HepG2 (cell line): ENCODE data around the gene IKBKE. TPM values are rescaled to one million over a fixed set of nuclear protein-coding genes. Genes with fewer than 3 reads are reported as not detected.

Source experiments
- ATAC-seq: fragments of 200-7000 bp; cut with Tn5 transposase; 3 replicates; pipeline ENCODE4 v1.9.1; 2020; ENCODE audit warnings: mild to moderate bottlenecking, moderate library complexity
- BruUV-seq: library from RNA; stranded (reverse); fragments of 400-500 nt; replicated peaks from 2 replicates; lab custom pipeline; 2021; lab: Mats Ljungman, UMichigan
- CTCF ChIA-PET: fragments of 300-600 bp; formaldehyde crosslinking; extraction: SDS; loops from one replicate; lab custom pipeline; 2021; ENCODE audit warnings: low total read pairs, inconsistent platforms, low intra/inter-chr PET ratio; lab: Yijun Ruan, JAX
- POLR2A ChIA-PET: fragments of 350-600 bp; sonication (Branson Sonifier 250); formaldehyde crosslinking; loops from one replicate; lab custom pipeline; 2020; ENCODE audit warnings: antibody characterized with exemption, inconsistent platforms; lab: Yijun Ruan, JAX
- DNase-seq: peaks from one replicate; pipeline ENCODE4 v3.0.0-alpha.2; 2015; ENCODE audit warnings: low spot score
- FAIRE-seq: peaks from 3 replicates; lab custom pipeline; 2011; peaks lifted over from hg19 to GRCh38; lab: Jason Lieb, UNC
- H2AFZ ChIP-seq: one replicate; pipeline ENCODE4 v1.6.1; 2011; ENCODE audit warnings: low read length, inconsistent platforms
- H3K27ac ChIP-seq: fragments of 300-600 bp; 3 replicates; pipeline ENCODE4 v1.8.0; 2011; ENCODE audit warnings: mixed run types, mild to moderate bottlenecking, mixed read lengths, low read length, inconsistent platforms; ENCODE audit not compliant: insufficient read depth; ENCODE audit errors: extremely low read length
- H3K27me3 ChIP-seq, 2 experiments: fragments of 200-600 bp in 1 of 2; 2 replicates in 1 of 2; 3 replicates in 1 of 2; pipeline versions ENCODE4 v1.6.0 to v1.8.0; 2011; ENCODE audit warnings: low read length in 2 of 2, mild to moderate bottlenecking in 2 of 2, moderate library complexity in 2 of 2, inconsistent platforms in 1 of 2; ENCODE audit not compliant: insufficient read depth in 2 of 2, control insufficient read depth in 1 of 2
- H3K36me3 ChIP-seq, 2 experiments: fragments of 200-600 bp in 1 of 2; replicated peaks in 1 of 2; 2 replicates in 1 of 2; 3 replicates in 1 of 2; pipeline versions ENCODE4 v1.5.1 to v1.8.0; 2011; ENCODE audit warnings: low read length in 2 of 2, inconsistent platforms in 1 of 2; ENCODE audit not compliant: insufficient read depth in 2 of 2, control insufficient read depth in 1 of 2
- H3K4me1 ChIP-seq: 2 replicates; pipeline ENCODE4 v1.5.1; 2012; ENCODE audit warnings: low read length, inconsistent platforms; ENCODE audit not compliant: insufficient read depth
- H3K4me2 ChIP-seq: 2 replicates; pipeline ENCODE4 v1.6.0; 2011; ENCODE audit warnings: low read depth, low read length, inconsistent platforms
- H3K4me3 ChIP-seq, 3 experiments: fragments of 200-600 bp in 1 of 3; sonication (generic), shearing (Covaris generic) in 1 of 3; replicated peaks in 1 of 3; 2 replicates each; pipeline ENCODE4 v1.5.1; 2011 to 2016; ENCODE audit warnings: low read length in 3 of 3, inconsistent platforms in 2 of 3, low read depth in 2 of 3, mild to moderate bottlenecking in 2 of 3, control low read depth in 1 of 3, mixed read lengths in 1 of 3; ENCODE audit not compliant: insufficient read depth in 1 of 3
- H3K79me2 ChIP-seq: one replicate; pipeline ENCODE4 v1.6.1; 2011; ENCODE audit warnings: low read length, inconsistent platforms; ENCODE audit not compliant: insufficient read depth
- H3K9ac ChIP-seq: 2 replicates; pipeline ENCODE4 v1.6.0; 2011; ENCODE audit warnings: mild to moderate bottlenecking, low read depth, low read length, inconsistent platforms; ENCODE audit not compliant: insufficient read depth
- H3K9me3 ChIP-seq: 2 replicates; pipeline ENCODE4 v1.5.1; 2012; ENCODE audit warnings: mild to moderate bottlenecking, low read length
- H4K20me1 ChIP-seq: 2 replicates; pipeline ENCODE4 v1.6.0; 2011; ENCODE audit warnings: inconsistent platforms, mild to moderate bottlenecking, low read length, moderate library complexity; ENCODE audit not compliant: insufficient read depth
- CENPT ChIP-seq: sonication (generic); formaldehyde crosslinking; IDR thresholded peaks from 2 replicates; pipeline ENCODE4 v1.8.0; 2022; ENCODE audit warnings: low read depth, mild to moderate bottlenecking, moderate library complexity, missing genetic modification reagents
- HOXD1 ChIP-seq: sonication (generic); formaldehyde crosslinking; IDR thresholded peaks from 2 replicates; pipeline ENCODE4 v1.5.0; 2020; ENCODE audit warnings: missing genetic modification reagents
- IKZF5 ChIP-seq: IDR thresholded peaks from 2 replicates; pipeline ENCODE4 v1.6.1; 2018; ENCODE audit warnings: missing genetic modification reagents, mild to moderate bottlenecking, missing compliant biosample characterization
- MBD4 ChIP-seq: IDR thresholded peaks from 2 replicates; pipeline ENCODE4 v1.6.1; 2012; ENCODE audit warnings: low read length, inconsistent platforms, borderline replicate concordance
- U2AF2 ChIP-seq: fragments of 200-400 bp; formaldehyde crosslinking; IDR thresholded peaks from 2 replicates; pipeline ENCODE4 v1.6.1; 2017; ENCODE audit warnings: low read depth, mild to moderate bottlenecking, low read length
- ZBTB2 ChIP-seq: sonication (generic); formaldehyde crosslinking; IDR thresholded peaks from 2 replicates; pipeline ENCODE4 v1.8.0; 2022; ENCODE audit warnings: low read depth, missing genetic modification reagents
- ZEB1 ChIP-seq: IDR thresholded peaks from 2 replicates; pipeline ENCODE4 v1.6.1; 2012; ENCODE audit warnings: mild to moderate bottlenecking, low read depth, inconsistent platforms; ENCODE audit not compliant: insufficient replicate concordance
- ZNF513 ChIP-seq: sonication (generic); formaldehyde crosslinking; conservative IDR thresholded peaks from 2 replicates; pipeline ENCODE4 v1.5.0; 2020; ENCODE audit warnings: missing genetic modification reagents
- in situ Hi-C: cut with HindIII; loops from 2 replicates; pipeline ENCODE4 v1.10.0; 2017; ENCODE audit warnings: low pct_unique_long_range_greater_than_20kb; ENCODE audit not compliant: extremely low pct_ligation_motif_present
- intact Hi-C: fragments of 100-400 bp; cut with micrococcal nuclease; formaldehyde crosslinking; loops from one replicate; pipeline ENCODE4 v1.10.0; 2022; ENCODE audit not compliant: unreplicated experiment
- polyA plus RNA-seq, 8 experiments: library from polyadenylated mRNA; depleted of rRNA in 3 of 8; stranded (reverse) in 7 of 8; unstranded in 1 of 8; fragments of >200 nt; fragmentation: Illumina TruSeq in 4 of 8; extraction: Trizol in 4 of 8; gene quantifications; 2 replicates each; pipeline versions ENCODE4 v1.2.1 to v1.2.3, GENCODE V29; 2011 to 2016; ENCODE audit warnings: low read depth in 4 of 8, missing spikeins in 1 of 8, mixed read lengths in 1 of 8; ENCODE audit not compliant: insufficient read depth in 1 of 8
- total RNA-seq, 5 experiments: library from RNA; depleted of rRNA; stranded (reverse); fragments of >200 nt; fragmentation: Illumina TruSeq; extraction: Trizol; gene quantifications; 2 replicates each; pipeline ENCODE4 v1.2.3, GENCODE V29; 2016; ENCODE audit warnings: low read depth in 1 of 5
- TF ChIP-seq, protein P1 (sequence below): sonication (generic); formaldehyde crosslinking; IDR thresholded peaks from 2 replicates; pipeline ENCODE4 v1.5.0; 2020; ENCODE audit warnings: missing genetic modification reagents, mild to moderate bottlenecking, borderline replicate concordance
- TF ChIP-seq, protein P2 (sequence below): sonication (generic); formaldehyde crosslinking; IDR thresholded peaks from 2 replicates; pipeline ENCODE4 v1.9.0; 2021; ENCODE audit warnings: missing genetic modification reagents, mild to moderate bottlenecking, borderline replicate concordance
- TF ChIP-seq, protein P3 (sequence below): IDR thresholded peaks from 2 replicates; pipeline ENCODE4 v1.6.1; 2016; ENCODE audit warnings: missing compliant biosample characterization, missing genetic modification reagents, borderline replicate concordance

IKBKE gene
- total and polyA plus RNA-seq, 2 of the 13 experiments (the other 11 are each of a cell fraction or from before 2014, with no cell fraction given): 4.5 to 5.8 TPM

- no peak for ATAC-seq
- Histone ChIP-seq H4K20me1 (no peaks in the 10 kb centered on the region), H3K9ac (no peak overlapping the region), H3K4me2 (no peak overlapping the region), H3K36me3 (peaks cover 24 to 84% of the 10 kb centered on the region in 2 experiments), H3K79me2 (no peaks in the 10 kb centered on the region), H3K27me3 (no peaks in the 10 kb centered on the region), H3K4me3 (no peak overlapping the region), H3K27ac (no peak overlapping the region), H3K9me3 (no peaks in the 10 kb centered on the region), H2AFZ (no peak overlapping the region), H3K4me1 (no peaks in the 10 kb centered on the region)
- intact Hi-C loops: no loop called here
- no peak for FAIRE-seq
- ChIA-PET POLR2A (no interaction called here), CTCF (no interaction called here)
- in situ Hi-C loops: no loop called here
- DNase-seq: no peak
- BruUV-seq: no TSS peak
- TF ChIP-seq ZEB1: no peak
- TF ChIP-seq CENPT (CRISPR knock-in tag): no peak
- TF ChIP-seq, protein P1, sequence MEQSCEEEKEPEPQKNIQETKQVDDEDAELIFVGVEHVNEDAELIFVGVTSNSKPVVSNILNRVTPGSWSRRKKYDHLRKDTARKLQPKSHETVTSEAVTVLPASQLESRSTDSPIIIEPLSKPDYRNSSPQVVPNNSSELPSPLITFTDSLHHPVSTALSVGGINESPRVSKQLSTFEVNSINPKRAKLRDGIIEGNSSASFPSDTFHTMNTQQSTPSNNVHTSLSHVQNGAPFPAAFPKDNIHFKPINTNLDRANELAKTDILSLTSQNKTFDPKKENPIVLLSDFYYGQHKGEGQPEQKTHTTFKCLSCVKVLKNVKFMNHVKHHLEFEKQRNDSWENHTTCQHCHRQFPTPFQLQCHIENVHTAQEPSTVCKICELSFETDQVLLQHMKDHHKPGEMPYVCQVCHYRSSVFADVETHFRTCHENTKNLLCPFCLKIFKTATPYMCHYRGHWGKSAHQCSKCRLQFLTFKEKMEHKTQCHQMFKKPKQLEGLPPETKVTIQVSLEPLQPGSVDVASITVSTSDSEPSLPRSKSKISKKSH: no peak
- no peak for TF ChIP-seq ZBTB2 (CRISPR knock-in tag)
- no peak for TF ChIP-seq ZNF513
- TF ChIP-seq, protein P2, sequence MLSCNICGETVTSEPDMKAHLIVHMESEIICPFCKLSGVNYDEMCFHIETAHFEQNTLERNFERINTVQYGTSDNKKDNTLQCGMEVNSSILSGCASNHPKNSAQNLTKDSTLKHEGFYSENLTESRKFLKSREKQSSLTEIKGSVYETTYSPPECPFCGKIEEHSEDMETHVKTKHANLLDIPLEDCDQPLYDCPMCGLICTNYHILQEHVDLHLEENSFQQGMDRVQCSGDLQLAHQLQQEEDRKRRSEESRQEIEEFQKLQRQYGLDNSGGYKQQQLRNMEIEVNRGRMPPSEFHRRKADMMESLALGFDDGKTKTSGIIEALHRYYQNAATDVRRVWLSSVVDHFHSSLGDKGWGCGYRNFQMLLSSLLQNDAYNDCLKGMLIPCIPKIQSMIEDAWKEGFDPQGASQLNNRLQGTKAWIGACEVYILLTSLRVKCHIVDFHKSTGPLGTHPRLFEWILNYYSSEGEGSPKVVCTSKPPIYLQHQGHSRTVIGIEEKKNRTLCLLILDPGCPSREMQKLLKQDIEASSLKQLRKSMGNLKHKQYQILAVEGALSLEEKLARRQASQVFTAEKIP (CRISPR knock-in tag): no peak
- TF ChIP-seq U2AF2: no peak
- TF ChIP-seq HOXD1: no peak
- no peak for TF ChIP-seq MBD4
- TF ChIP-seq, protein P3, sequence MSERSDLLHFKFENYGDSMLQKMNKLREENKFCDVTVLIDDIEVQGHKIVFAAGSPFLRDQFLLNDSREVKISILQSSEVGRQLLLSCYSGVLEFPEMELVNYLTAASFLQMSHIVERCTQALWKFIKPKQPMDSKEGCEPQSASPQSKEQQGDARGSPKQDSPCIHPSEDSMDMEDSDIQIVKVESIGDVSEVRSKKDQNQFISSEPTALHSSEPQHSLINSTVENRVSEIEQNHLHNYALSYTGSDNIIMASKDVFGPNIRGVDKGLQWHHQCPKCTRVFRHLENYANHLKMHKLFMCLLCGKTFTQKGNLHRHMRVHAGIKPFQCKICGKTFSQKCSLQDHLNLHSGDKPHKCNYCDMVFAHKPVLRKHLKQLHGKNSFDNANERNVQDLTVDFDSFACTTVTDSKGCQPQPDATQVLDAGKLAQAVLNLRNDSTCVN: no peak
- TF ChIP-seq IKZF5 (CRISPR knock-in tag): no peak
Observed at GRCh38 chr1:206438554-206438953, 31.7 kb upstream of the IKBKE start.
